Activated CD8-positive, alpha-beta memory T cell treated with anti-CD3 and anti-CD28 coated beads for 1 hour (primary cell): ENCODE results near the gene TMEM26.
"Not testable (repeated sequence)": the region's sequence is repeated elsewhere in the genome, so short reads cannot be mapped to it uniquely, and the experiment has no call there.

Experiments
- DNase-seq, 2 donors: peaks; one replicate each; pipeline ENCODE4 v3.0.0-alpha.2; 2020; ENCODE audit warnings: low read depth in 1 of 2; ENCODE audit errors: extremely low read depth in 1 of 2

The TMEM26 gene

DNA sequence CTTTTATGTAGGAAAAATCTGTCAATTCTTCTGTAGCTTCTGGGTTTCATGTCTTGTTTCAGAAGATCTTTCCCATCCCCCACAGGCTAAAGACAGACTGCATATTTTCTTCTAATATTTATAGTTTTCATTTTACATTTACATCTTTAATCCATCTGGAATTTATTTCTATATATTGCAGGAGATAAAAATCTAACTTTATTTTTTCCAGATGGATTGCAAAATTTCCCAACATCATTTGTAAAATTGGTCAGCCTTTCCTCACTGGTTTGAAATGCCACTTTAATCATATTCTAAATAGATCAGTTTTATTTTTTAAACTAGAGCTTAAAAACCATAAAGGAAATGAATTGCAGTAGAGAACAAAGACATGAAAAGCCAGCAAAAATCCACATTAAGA lies 46.9 kb downstream of the TMEM26 start:
- no peak for DNase-seq

- no peak for DNase-seq
These were observed 48.4 kb downstream of the TMEM26 start for GRCh38 chr10:61404751-61405150.

GRCh38 chr10:61400524-61400923 lies 52.7 kb downstream of the TMEM26 start:
- no peak for DNase-seq

DNA sequence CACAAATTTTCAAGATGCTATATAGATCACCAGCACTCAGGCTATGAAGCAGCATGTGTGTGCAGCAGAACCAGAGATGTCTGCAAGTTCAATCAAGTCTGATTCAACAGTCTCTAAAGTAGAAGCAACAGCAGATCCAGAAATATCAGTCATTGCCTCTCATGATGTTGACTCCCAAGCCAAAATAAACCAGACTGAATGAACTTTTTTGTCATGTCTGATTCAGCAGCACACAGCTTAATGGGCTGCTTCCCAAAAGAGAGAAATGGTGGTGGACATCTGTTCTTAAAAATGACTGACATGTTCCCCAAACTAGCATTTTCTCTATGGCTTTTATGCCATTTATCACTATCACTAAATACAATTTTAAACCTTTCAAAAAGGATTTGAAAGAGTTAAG lies 53.8 kb downstream of the TMEM26 start:
- no peak for DNase-seq

DNA sequence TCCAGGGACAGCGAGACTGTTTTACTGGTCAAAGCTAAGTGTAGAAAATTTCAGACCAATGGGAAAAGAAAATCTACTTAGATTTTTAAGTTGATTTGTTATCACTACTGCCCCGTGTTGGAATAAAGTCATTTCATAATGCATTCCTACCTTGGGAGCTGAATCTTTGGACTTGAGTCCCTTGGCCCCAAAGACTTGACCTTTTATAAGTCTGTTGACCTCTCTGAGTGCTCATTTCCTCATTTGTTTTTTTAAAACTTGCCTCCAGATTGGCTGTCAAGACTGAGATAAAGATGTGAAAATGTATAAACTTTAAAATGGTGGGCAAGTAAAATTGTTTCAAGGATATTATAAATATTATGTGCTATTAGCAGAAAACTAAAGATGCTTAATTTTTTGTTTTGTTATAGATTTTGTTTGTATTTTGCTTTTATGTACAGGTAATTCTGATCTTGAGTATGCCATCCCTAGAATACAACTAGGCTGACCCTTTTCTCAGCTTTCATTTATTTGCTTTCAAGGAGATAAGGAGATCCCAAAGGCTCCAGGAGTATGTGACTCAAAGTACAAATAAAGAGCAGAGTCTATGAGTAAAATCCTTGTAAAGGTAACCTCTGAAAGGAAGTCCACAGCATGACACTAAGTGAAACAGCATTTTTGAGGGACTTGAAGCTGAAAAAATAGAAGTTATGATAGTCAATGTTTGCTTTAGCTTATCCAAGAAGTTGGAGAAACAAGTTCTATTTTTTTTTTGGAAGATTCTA lies 54.6 kb downstream of the TMEM26 start:
- no peak for DNase-seq

DNA sequence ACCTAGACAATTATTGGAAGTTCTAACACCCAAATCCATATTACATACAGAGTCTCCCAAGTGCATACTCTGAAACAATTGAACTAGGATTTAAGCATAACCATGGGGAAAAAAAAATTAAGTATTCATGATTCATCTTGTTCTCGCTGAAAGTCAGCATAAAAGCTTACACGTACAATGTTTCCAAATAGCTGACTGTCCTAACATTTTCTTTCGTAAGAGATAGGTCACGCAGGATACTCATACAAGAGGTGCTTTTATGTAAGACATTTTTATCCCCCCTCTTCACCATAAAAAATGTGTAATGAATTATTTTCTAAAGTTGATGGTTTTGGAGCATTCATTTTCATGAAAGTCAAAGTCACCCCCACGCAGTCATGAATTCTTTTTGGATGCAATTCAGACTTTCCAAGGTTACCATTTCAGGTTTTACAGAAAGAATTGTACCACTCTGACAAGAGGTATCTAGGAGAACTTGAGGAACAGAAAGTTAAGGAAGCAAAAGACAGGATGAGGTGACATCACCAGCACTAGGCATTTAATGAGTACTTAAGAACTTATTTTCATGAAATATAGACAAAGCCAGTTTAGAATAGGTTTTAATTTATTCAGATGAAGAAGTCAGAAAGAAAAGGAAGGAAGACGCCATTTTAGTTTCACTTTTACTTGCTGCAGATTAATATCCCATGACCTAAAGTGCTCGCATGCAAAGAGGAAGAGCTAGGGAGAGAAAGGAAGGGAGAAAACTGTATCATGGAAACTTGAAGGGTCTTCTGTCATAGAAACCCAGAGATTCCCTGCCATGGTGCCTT lies 55.8 kb downstream of the TMEM26 start:
- DNase-seq = no peak

- DNase-seq = no peak
These were observed 61.9 kb downstream of the TMEM26 start for GRCh38 chr10:61391281-61391680.

DNA sequence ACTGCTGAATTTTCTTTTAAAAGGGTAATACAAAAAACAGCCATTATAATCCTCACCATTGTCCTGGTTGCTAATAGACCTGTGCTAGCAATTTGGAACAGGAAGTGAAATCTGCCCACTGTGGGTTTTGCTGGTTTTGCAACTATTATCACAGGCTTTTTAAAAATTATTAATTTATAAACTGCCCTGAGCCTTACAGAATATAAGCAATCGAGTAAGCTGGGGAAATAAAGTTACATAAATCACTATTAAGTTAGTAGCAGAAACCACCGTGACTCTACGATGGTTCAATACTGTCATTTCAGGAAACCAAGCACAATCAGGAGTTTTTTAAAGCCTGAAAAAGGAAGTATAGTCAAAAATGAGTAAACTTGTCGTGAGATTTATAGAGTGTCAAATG lies 62.3 kb downstream of the TMEM26 start:
- no peak for DNase-seq

DNA sequence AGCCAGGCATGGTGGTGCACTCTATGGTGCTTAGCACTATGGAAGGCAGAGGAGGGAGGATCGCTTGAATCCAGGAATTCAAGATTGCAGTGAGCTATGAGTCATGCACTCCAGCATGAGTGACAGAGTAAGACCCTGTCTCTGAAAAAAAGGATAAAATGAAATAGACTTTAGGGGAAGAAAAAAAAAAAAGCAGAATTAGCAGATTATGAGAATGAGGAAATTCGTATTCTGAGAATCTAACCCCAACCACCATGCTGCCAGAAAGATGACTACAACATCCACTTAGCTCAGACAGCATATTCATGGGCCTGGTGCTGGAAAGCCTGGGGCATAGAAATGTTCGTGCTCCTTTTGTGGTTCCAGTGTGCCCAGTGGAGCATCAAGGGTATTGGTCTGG lies 63.3 kb downstream of the TMEM26 start:
- no peak for DNase-seq

DNA sequence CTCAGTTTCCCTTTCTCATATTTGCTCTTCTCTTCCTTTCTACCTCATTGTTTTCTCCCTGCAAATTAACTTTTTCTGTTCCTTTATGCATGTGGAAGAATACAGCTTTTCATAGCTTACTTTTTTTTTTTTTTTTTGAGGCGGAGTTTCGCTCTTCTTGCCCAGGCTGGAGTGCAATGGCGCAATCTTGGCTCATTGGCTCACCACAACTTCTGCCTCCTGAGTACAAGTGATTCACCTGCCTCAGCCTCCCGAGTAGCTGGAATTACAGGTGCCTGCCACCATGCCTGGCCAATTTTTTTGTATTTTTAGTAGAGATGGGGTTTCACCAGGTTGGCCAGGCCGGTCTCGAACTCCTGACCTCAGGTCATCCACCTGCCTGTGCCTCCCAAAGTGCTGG lies 64.2 kb downstream of the TMEM26 start:
- not testable (repeated sequence) for DNase-seq

GRCh38 chr10:61385231-61386001 lies 67.8 kb downstream of the TMEM26 start:
- no peak for DNase-seq

GRCh38 chr10:61381153-61381552 lies 72.0 kb downstream of the TMEM26 start:
- not testable (repeated sequence) for DNase-seq

GRCh38 chr10:61378865-61379264 lies 74.3 kb downstream of the TMEM26 start:
- no peak for DNase-seq

GRCh38 chr10:61376908-61377368 lies 76.2 kb downstream of the TMEM26 start:
- no peak for DNase-seq

DNA sequence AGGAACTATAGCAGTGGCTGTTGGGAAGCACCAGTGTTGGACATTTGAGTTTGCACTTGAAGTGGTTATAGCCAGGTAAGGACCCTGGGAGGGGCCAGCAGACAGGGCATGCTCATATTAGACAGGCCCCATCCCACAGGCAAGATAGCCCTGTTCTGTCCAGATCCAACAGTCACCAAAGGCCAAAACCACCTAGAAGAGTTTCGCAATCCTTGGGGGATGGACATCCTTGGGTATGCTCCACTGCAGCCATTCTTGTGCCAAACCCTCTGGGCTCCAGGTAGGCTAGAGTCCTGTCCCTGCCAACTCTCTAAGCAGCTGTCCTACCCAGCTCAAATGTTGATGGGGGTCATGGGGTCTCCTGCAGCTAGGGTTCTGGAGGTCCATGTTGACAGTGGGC lies 76.8 kb downstream of the TMEM26 start:
- no peak for DNase-seq

- DNase-seq = no peak
These were observed 86.8 kb downstream of the TMEM26 start for GRCh38 chr10:61366365-61366764.

- DNase-seq = no peak
These were observed 88.6 kb downstream of the TMEM26 start for GRCh38 chr10:61364619-61365018.

- no peak for DNase-seq
These were observed 90.2 kb downstream of the TMEM26 start for GRCh38 chr10:61363006-61363405.

DNA sequence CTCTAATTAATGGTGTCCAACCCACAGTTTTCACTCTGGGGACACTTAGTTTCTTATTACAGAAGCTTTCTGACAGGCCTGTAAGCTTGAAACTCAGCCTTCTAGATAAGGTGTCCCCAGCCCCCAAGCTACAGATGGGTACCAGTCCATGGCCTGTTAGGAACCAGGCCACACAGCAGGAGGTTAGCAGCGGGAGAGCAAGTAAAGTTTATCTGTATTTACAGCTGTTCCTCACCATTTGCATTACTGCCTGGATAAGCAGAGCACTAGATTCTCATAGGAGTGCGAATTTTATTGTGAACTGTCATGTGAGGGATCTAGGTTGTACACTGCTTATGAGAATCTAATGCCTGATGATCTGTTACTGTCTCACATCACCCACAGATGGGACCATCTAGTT lies 93.7 kb downstream of the TMEM26 start:
- no peak for DNase-seq

GRCh38 chr10:61357687-61358086 lies 95.5 kb downstream of the TMEM26 start:
- no peak for DNase-seq
